Lung (tissue), 12 donors: ENCODE data around the gene LDLRAD4. TPM values are rescaled to one million over a fixed set of nuclear protein-coding genes. Genes with fewer than 3 reads are reported as not detected.

Experiments used
- ATAC-seq: fragments of 200-7000 bp; cut with Tn5 transposase; one replicate; pipeline ENCODE4 v1.9.1; 2020; ENCODE audit warnings: moderate number of reproducible peaks; ENCODE audit not compliant: insufficient read depth, low FRiP score
- DNase-seq, 3 donors: peaks; one replicate each; pipeline ENCODE4 v3.0.0-alpha.2; 2013 to 2017
- H3K27ac ChIP-seq, 2 donors: one replicate each; pipeline ENCODE4 v1.5.1; 2013; ENCODE audit warnings: mild to moderate bottlenecking in 2 of 2, moderate library complexity in 2 of 2, control low read depth in 1 of 2, inconsistent platforms in 1 of 2, low read depth in 1 of 2, low read length in 1 of 2
- H3K27me3 ChIP-seq, 3 donors: one replicate each; pipeline ENCODE4 v1.5.1; 2013; ENCODE audit warnings: low read length in 2 of 3; ENCODE audit not compliant: control insufficient read depth in 3 of 3, insufficient read depth in 3 of 3
- H3K36me3 ChIP-seq, 4 donors: one replicate each; pipeline ENCODE4 v1.5.1; 2013; ENCODE audit warnings: low read length in 4 of 4, mild to moderate bottlenecking in 1 of 4, moderate library complexity in 1 of 4; ENCODE audit not compliant: control insufficient read depth in 4 of 4, insufficient read depth in 4 of 4
- H3K4me1 ChIP-seq, 5 donors: one replicate each; pipeline ENCODE4 v1.5.1; 2013; ENCODE audit warnings: low read length in 5 of 5, mild to moderate bottlenecking in 2 of 5, moderate library complexity in 1 of 5; ENCODE audit not compliant: control insufficient read depth in 5 of 5, insufficient read depth in 5 of 5
- H3K4me3 ChIP-seq: one replicate; pipeline ENCODE4 v1.5.1; 2013; ENCODE audit warnings: mild to moderate bottlenecking, control low read depth, moderate library complexity
- H3K9ac ChIP-seq, 2 donors: one replicate each; pipeline ENCODE4 v1.5.1; 2013; ENCODE audit warnings: low read length in 2 of 2, control low read depth in 1 of 2; ENCODE audit not compliant: insufficient read depth in 1 of 2
- H3K9me3 ChIP-seq, 4 donors: one replicate each; pipeline ENCODE4 v1.5.1; 2013; ENCODE audit warnings: low read length in 3 of 4, mild to moderate bottlenecking in 1 of 4, moderate library complexity in 1 of 4; ENCODE audit not compliant: control insufficient read depth in 4 of 4, insufficient read depth in 3 of 4
- CTCF ChIP-seq: IDR thresholded peaks from 2 replicates; pipeline ENCODE4 v1.5.1; 2012; ENCODE audit warnings: mild to moderate bottlenecking; ENCODE audit errors: control extremely low read depth, extremely low read depth
- WGBS, 2 donors: extraction: QIAGEN DNeasy Blood & Tissue Kit; methylation state at CpG; one replicate each; pipeline ENCODE4 v1.1.7; 2013; 5-methylcytosine and 5-hydroxymethylcytosine counted together
- polyA plus RNA-seq, 2 donors: library from polyadenylated mRNA; stranded (reverse); fragments of 200-250 nt; gene quantifications; one replicate each; pipeline ENCODE4 v1.2.1, GENCODE V29; 2013
- total RNA-seq, 2 donors: library from RNA; depleted of rRNA in 1 of 2; stranded (reverse); fragments of >200 nt in 1 of 2; gene quantifications; one replicate each; pipeline ENCODE4 v1.2.1, GENCODE V29; 2014 to 2021
- donor health status: control.
- donor health status: control.
- donor health status: Bipolar disorder and iron deficiency.
- donor health status: healthy.
- donor health status: DM: yes; HTN: yes; CAD: no.

LDLRAD4 gene
- total and polyA plus RNA-seq, 4 donors: 3.2 to 62.4 (median 19.9) TPM

GRCh38 chr18:13381944-13382365, 163.4 kb downstream of the LDLRAD4 start:
- peak; percentile 81 to 86 (median 85) for DNase-seq
- H3K27ac ChIP-seq: peak overlapping the region; percentile 81 to 83
- no peaks in the 10 kb centered on the region for H3K27me3 ChIP-seq
- peaks cover 9 to 20% (median 14%) of the 10 kb centered on the region in 5 donors for H3K4me1 ChIP-seq
- peak; percentile 83 for ATAC-seq
- WGBS, 2 donors: 3 to 5% methylated on average over 14 of the region's 14 CpGs
- no peaks in the 10 kb centered on the region for H3K9me3 ChIP-seq
- H3K9ac ChIP-seq: peak overlapping the region; percentile 64 to 77
- no peaks in the 10 kb centered on the region for H3K36me3 ChIP-seq
- no peak for TF ChIP-seq CTCF
- H3K4me3 ChIP-seq: no peak overlapping the region

- Histone ChIP-seq H3K9ac (peak overlapping the region; percentile 64 to 77), H3K27me3 (no peaks in the 10 kb centered on the region), H3K9me3 (no peaks in the 10 kb centered on the region), H3K27ac (peak overlapping the region; percentile 83 to 89), H3K4me1 (peaks cover 9 to 18% (median 11%) of the 10 kb centered on the region in 5 donors), H3K4me3 (no peak overlapping the region), H3K36me3 (no peaks in the 10 kb centered on the region)
- WGBS, 2 donors: 59 to 64% methylated on average over 9 of the region's 9 CpGs
- ATAC-seq (peak; percentile 60), DNase-seq (peak; percentile 56 to 84 (median 83))
- TF ChIP-seq CTCF: no peak
Observed at GRCh38 chr18:13382366-13382953, 163.9 kb downstream of the LDLRAD4 start.

- Histone ChIP-seq H3K4me3 (no peak overlapping the region), H3K27ac (peak overlapping the region; percentile 29 to 89), H3K4me1 (peaks cover 8 to 18% (median 10%) of the 10 kb centered on the region in 5 donors), H3K36me3 (no peaks in the 10 kb centered on the region), H3K27me3 (no peaks in the 10 kb centered on the region), H3K9me3 (no peaks in the 10 kb centered on the region), H3K9ac (peak overlapping the region in 1 of 2 donors; percentile 77)
- ATAC-seq (no peak), DNase-seq (no peak)
- WGBS, 2 donors: 81 to 87% methylated on average over 19 of the region's 19 CpGs
- TF ChIP-seq CTCF: no peak
Observed at GRCh38 chr18:13382954-13383827, 164.6 kb downstream of the LDLRAD4 start.
